NOMO-1 treated with DMSO at 0.1 percent for 48 hours (cell line): ENCODE data around the gene TREH.

Experiments
- DNase-seq: peaks from one replicate; lab custom pipeline; 2025; ENCODE audit not compliant: unreplicated experiment; lab: John Stamatoyannopoulos, UW

TREH gene

DNA sequence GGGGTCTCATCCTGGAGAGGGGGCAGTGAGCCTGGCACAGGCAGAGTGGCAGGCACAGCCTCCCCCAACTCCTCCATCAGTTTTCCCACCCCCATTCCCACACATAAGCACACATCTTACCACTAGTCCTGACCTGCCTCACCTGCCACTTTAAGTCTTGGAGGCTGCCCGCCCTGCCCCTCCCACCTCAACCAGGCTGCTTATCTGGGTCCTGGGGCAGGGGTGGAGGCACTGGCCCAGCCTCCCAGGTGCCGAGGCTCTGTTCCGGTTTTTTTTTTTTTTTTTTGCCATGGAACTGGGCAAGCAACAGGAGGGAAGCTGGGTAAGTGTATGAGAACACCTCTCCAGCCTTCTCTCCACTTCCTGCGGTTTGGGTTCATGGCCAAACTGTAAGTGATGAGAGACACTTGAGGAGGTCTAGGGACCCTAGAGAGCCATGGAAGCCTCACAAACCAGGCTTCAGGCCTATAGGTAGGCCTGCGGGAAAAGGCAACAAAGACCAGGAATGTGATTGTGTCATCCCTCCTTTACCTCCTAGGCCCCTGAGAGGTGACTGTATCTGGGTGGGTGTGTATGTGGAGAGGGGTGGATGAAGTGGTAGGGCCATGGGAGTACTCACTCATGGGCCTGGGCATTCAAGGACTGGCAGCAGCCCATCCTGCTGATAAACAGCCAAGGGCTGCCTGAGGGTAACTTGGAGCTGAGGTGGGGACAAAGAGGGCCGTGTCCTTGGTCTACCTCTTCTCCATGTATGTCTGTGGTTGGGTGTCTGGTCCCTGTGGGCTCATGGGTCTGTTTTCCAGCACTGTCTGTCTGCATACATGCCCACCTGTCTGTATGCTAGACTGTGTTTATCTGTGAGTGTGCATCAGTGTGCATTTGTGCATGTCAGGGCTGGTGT, 49.4 kb downstream of the TREH start:
- no peak for DNase-seq

DNA sequence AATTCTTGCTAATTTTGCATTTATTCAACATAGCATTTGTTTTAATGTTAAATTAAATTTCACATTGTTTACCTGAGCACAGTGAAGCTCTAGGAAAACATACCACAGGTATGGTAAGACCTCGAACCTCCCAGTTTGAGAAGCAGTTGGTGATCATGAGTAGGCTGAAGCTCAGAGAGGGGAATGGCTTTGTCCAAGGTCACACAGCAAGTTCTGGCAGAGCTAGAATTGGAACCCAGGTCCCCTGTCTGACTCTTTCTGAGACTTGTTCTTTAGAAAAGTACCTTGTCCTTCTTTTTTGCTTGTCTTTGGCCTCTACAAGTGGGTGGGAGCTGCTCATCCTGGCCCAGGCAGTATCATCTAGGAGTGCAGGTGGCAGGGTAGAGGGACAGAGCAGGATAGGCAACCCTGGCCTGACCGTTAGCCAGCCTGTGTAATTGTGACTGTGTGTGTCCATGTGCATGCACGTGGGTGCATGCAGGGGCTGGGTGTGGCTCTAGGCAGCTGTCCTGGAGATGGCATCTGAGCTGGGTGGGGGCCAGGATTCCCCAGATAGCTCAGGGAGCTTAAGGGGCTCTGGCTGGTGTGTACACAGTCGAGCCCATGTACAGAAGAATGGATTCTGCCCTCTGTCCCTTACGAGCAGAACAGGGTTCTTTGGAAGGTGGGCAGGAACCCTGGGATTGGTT, 50.4 kb downstream of the TREH start:
- no peak for DNase-seq

DNA sequence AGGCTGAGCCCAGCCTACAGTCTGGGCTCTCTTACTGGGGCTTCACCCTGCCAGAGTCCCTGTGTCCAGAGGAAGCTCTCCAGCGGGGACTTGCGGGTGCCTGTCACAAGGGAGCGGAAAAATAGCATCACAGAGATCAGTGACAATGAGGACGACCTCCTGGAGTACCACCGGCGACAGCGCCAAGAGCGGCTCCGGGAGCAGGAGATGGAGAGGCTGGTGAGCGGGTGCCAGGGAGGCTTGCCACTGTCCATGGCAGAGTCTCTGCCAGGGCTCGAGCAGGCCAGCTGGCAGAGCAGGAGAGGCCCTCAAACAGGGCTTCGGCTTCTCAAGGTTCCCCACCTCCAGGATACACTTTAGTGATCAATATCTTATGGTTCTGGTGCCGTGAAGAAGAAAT, 51.0 kb downstream of the TREH start:
- no peak for DNase-seq

DNA sequence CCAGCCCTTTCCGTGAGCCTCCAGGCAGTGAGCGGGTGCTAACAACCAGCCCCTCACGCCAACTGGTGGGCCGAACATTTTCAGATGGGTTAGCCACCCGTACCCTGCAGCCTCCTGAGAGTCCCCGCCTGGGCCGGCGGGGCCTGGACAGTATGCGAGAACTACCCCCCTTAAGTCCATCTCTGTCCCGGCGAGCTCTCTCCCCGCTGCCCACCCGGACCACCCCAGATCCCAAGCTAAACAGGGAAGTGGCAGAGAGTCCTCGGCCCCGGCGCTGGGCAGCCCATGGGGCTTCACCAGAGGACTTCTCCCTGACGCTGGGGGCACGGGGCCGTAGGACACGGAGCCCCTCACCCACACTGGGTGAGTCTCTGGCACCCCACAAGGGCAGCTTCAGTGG, 51.4 kb downstream of the TREH start:
- no peak for DNase-seq

DNA sequence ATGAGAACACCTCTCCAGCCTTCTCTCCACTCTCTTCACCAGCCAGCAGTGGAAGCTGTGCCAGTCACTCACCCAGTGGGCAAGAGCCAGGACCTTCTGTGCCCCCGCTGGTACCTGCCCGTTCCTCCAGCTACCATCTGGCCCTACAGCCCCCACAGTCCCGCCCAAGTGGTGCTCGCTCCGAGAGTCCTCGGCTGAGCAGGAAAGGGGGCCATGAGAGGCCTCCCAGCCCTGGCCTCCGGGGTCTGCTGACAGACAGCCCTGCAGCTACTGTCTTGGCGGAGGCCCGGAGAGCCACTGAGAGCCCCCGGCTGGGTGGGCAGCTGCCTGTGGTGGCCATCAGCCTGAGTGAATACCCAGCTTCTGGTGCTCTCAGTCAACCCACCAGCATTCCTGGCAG, 51.9 kb downstream of the TREH start:
- no peak for DNase-seq

DNA sequence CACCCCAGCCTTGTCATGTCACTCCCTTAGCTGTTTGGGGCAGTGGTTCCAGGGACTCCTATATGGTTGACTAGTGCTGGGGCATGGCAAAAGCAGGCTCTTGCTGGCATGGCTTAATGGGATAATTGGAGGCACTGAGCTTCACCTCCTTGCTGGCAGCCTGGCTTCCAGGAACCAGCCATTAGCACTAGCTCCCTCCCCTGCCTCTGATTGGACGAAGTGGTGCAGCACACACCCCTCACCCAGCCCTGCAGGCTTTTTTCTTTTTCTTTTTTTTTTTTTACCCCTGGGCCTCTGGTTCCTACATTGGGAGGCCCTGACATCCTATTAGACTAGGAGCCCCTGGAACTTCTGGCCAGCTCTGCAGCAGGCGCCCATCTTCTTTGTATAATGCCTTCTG, 53.5 kb downstream of the TREH start:
- DNase-seq: no peak

DNA sequence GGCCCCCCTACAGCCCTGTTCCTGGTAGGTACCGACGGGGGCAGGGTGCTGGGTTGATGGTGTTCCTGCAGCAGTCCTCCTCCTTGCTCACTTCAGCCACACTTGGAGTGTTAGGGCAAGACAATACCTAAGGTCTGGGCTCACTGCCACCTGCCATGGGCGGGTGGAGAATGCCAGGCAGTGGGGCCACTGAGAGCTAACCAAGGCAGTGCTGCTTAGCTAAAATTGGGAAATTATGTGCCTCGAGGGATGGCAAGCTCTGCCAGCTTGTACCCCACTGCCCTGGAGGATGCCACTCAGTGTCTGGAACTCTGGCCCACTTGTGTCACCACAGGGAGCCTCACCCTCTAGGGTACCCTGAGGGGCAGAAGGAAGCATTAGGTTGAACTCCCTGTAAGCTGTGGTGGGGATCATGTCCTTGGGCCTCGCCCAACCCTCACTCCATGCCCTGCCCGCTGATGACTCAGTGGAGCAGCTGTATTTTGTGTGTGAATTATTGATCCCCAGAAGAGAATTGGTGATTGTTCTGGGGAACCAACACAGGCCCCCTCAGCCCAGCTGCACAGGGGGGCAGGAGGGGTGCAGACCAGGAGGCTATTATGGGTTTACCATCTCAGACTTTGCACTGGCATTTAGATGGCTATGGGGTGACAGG, 54.3 kb downstream of the TREH start:
- no peak for DNase-seq

DNA sequence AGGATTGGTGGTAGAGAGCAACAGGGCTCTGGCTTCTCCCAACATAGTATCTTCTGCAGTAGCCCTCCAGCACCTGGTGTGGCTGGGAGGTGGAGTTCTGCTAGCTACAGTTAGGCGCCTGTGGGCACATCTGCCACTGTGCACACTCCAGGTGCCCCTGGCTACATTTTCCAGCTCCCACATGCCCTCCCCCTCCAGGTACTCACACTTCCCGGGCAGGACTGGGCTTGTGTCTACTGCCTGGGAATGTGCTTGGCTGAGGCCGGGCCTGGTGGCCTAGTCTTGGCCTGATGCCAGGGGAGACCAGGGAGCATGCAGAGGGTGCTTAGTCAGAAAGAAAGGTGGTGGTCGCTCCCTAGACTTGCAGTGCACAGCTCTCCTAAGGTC, 56.2 kb downstream of the TREH start:
- DNase-seq: no peak

DNA sequence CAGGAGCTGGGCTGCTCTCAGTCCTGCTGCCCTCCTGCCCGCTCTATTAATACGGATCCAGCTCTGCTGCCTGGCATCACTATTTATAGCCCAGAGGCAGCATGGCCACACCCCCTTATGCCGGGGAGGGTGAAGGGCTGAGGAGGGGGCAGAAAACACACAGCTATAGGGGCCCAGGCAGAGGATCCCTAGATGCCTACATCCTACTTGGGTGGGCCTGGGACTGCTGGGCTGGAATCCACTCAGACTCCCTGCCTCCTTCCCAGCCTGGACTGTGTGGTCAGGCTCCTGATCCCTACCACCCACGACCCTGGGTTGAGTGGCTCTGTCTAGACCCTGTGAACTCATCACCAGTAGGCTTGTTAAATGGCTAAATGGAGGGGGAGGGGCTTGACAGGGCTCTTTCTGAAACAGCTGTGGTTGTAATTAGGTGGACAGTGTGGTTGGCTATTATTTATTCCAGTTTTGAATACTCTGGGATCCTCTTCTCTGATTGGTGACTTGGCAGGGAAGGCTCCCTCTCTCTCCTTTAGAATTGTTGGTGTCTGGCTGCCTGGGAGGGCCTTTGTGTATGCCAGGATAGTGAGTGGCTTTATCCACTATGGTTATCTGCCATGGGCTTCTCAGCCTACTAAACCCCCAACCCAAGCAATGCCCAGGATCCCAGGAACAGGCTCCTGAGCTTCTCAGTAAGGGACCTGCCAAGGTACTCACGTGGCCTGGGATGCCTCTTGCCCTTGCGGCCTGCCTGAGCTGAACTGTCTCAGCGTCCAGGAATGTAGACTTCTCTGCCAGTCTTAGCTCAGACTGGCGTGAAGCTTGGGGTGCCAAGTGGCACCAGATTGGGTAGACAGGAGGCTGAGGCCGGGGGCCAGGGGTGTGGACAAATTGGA, 56.8 kb downstream of the TREH start:
- no peak for DNase-seq

DNA sequence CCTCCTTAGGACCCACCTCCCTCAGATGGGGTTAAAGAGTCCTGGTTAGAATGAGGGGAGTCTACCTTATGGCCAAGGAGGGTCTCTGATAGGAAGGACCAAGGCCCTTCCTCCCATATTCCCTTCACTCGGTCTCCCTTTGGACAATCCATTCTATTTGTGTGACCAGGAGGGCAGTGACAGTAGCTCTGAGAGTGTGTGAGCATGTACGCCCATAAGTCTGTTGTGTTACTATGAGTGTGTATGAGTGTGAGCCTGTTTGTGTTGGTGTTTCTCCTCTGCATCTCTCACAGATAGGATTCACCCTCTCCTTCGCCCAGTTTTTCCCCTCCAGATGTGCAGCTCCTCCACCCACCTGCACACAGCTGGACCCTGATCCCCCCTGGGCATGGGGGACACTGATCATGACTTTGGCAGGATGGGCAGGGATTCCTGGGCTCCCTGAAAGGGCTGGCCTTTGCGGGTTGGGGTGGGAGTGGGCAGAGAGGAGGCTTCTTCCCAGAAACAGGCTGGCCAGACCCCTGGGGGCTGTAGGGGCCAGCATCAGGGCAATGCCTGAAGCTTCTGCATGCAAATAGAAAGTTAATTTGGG, 57.6 kb downstream of the TREH start:
- no peak for DNase-seq

DNA sequence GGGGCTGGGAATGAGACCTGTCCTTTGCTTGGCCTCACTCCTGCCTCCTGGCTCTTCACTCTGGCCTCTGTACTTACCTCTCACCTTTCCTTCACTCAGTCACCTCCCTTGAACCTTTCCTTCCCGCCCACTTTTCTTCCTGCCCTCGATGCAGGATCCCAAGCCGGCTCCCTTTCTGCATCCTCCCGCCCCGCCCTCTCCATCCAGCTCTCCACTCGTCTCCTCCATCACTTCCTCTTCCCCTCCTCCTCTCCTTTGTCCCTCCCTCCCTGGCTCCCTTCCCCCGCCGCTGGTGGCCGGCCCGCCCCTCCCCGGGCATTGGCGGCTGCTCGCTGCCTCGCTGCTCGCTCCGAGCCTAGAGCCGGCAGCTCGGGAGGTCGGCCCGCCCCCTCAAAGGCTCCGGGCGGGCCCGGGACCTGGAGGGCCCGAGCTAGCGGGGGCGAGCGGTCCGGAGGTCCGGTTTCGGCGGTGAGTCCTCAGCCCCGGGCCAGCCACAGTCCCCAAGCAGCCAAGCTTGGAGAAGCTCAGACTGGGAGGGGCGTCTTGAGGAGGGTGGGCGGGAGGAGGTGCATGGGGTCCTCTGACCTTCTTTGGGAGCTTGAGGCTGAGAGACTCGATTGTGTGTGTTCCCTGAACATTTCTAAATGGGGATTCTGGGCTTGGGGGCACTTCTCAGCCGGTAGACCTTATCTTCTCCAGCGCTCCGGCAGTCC, 58.2 kb downstream of the TREH start:
- DNase-seq: peak; percentile 61

DNA sequence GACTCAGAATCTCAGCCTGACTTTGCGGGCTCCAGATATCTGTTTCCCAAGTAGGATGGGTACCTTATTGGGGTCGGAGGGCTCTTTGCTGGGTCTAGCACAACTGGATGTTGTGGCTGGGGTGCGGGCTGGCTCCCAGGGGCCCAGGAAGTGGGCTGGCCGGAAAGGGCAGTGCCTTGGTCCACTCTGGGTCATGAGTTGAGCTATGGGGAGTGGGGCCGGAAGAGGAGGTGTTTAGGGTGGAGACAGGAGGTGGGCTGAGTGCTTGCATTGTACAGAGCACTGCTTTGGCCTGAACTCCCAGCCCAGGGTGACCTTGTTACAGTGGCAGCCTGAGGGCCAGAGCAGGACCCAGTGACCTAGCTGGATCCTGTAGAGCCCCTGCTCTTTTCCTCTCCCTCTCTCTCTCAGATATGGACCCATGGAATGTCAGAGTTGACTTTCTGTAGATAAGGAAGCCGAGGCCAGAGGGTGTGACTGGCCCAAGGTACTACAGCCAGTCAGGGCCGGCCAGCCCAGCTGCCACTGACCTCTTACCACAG, 58.9 kb downstream of the TREH start:
- no peak for DNase-seq

DNA sequence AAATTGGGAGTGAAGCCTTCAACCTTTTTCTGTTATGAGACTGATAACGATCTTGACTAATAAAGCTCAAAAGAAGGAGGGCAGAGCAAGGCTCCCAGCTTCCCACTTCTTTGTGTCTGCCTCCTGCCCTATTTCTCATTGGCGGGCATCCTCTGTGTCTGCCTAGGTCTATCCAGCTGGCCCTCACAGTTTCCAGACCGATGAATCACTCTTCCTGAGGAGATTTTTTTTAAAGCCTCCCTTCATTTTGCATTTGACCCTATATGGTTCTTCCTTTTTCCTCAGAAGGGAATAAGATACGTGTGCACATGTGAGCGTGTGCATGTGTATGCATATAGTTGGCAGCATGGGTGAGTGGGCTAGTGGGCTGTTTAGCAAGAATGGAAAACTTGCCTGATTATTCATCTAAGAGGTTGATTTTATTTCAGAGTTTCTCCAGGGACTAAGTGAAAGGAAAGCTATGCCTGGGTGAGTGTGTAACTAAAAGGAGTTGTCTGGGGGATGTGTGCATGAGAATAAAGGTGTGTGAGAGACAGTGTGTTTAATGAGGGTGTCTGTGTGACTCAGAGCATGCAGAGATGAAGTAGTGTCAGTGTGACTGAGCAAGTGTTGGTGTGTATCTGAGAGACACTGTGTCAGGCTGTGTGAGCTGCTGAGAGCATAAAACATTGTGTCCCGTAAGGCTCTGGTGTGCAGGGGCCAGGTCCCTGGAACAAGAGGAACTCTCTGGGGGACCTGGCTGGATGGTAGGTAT, 59.8 kb downstream of the TREH start:
- DNase-seq: peak; percentile 18

DNA sequence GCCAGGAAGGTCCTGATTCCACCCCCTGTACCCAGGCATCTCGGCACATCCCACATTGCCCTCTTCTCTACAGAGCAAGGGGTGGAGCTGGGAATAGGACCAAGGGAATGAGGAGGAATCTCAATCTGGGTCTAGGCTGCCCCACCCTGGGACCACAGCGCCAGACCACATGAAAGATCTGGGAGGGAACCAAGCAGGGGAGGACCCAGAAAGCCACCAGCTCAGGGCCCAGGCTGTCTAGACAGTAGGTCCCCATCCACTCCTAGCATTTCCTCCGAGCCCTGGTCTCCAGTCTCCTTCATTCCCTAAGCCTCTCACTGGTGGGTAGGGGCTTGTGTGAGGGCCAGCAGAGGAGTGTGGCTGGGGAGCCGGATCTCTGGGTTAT, 60.5 kb downstream of the TREH start:
- no peak for DNase-seq

DNA sequence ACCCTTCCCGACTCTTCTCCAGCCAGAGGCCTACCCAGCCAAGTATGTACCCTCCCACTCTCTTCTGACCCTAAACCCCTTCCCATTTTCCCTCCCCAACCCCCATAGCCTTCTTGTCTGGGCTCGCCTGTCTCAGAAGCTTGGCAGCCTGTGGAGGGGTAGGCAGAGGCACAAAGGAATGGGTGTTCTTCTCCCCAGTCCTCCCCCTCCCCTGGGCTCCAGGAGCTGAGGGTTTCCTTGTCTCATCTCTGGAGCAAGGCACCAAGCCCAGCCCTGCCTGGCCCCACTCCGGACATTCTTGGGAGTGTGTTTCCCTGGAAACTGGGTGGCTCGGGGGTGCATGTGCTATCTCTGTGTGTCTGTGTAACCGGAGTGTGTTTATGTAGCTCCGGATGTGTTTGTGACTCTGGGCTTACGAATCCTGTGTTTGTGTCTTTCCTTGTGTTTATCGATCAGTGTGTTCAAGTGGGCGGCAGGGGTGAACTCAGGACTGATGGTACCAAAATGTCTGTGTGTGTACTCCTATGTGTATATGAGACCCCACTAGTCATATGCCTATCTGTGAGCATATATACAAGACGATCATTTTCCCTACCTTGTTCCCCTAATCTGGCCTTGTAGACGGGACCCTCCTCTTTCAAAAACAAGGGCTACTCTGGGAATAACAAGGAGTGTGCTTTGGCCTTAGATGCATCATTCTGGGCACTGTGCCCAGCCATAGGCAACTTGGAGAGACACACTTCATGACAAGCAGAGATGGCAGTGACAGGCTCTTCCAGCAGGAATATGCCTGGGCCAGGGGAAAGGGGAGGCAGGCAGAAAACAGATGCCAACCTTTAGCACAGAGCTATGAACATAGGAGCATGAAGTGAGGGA, 61.1 kb downstream of the TREH start:
- DNase-seq: no peak

DNA sequence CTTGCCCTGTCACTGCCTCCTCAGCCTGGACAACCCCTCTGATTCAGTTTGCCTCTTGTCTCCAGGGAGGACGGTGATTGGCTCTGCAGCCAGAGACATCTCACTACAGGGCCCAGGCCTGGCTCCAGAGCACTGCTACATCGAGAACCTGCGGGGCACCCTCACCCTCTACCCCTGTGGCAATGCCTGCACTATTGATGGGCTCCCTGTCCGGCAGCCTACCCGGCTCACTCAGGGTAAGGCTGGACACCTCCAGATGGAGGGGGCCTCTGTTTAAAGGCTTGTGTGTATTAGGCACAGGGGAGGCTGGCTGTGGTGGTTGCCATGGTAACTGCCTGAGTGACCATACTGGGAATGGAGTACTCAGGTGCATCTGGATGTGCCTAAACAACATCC, 63.5 kb downstream of the TREH start:
- no peak for DNase-seq

DNA sequence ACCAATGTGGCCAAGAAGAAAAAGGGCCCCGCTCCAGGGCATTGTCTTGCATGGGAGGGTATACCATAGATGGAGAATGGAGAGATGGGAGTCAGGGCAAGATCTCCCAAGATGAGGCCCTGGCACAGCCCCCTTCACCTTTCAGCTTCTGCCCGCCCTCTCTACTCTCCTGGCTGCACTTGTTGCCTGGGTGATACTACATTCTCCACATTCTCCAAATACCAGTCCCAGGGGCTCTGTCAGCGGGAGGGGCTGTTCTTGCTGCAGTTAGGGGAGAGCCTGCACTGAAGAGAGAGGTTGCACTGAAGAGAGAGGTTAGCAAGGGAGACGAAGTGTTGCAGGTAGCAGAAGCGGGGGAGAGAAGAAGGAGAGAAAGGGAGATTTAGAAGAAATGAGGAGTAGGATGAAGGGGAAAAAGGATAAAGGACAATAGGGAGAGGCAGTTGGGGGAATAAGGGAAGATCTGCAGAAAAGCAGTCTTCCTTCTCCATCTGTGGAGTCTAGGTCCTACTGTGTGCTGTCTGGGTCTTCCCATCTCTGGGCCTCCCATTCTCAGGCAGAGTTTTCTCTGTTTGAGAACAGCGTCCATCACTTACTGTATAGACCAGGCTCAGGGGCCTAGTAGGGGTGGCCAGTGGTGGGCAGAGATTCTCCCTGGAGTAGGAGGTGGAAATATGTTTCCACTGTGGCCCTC, 64.0 kb downstream of the TREH start:
- DNase-seq: no peak

DNA sequence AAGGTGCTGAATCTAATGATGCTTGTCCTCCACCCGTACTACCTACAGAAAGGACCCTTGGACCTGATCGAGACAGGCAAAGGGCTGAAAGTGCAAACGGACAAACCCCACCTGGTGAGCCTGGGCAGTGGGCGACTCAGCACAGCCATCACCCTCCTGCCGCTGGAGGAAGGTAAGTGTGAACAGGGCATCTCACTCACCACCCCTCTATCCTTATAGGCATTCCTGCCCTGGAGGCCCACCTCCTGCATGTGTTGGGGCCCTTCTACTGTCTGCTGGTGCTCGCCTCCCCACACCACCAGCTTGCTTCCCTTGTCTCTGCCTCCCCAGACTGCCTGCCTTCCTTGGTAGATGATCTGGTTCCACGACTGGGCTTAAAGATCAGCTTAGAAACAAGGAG, 64.9 kb downstream of the TREH start:
- no peak for DNase-seq
